ENCODE results near the gene FCHSD2.
"Not testable (repeated sequence)": the region's sequence is repeated elsewhere in the genome, so short reads cannot be mapped to it uniquely, and the experiment has no call there.

FCHSD2 gene

DNA sequence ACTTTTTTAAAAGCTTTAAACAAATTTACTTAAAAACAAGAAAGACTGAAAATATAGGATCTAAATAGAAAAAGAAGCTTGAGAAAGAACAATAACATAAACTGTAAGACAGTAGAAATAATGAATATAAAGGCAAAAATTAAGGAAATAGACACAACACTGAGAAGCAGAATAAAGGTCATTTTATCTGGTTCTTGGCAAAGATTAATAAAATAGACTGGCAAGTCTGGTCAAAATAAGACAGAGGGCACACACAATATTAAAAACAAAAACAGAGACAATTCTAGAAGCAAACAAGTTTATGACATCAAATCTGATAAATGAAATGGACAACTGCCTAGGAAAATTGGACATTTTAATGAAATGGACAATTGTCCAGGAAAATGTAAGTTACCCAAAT, 222.1 kb downstream of the FCHSD2 start:
- DNase-seq, result no peak

DNA sequence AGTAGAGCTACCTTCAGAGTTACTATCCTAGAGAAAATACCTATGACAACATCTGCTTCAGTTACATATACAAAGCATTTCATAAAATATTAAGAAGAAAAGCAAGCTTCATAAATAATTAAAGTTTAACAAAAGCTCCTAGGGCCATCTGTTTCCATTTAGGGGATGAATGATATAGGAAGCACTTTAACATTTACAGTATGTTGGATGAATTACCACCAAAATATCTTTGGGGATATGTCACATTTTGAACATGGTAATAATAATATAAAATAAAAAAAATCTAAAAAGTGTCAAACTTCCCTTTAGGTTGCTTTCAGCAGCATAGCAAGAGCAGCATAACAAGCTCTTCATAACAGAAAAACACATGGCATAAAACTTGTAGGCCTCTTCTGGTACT, 223.3 kb downstream of the FCHSD2 start:
- no peak for DNase-seq

- DNase-seq, result no peak
Measured at GRCh38 chr11:72912253-72912652, 229.9 kb downstream of the FCHSD2 start.

DNA sequence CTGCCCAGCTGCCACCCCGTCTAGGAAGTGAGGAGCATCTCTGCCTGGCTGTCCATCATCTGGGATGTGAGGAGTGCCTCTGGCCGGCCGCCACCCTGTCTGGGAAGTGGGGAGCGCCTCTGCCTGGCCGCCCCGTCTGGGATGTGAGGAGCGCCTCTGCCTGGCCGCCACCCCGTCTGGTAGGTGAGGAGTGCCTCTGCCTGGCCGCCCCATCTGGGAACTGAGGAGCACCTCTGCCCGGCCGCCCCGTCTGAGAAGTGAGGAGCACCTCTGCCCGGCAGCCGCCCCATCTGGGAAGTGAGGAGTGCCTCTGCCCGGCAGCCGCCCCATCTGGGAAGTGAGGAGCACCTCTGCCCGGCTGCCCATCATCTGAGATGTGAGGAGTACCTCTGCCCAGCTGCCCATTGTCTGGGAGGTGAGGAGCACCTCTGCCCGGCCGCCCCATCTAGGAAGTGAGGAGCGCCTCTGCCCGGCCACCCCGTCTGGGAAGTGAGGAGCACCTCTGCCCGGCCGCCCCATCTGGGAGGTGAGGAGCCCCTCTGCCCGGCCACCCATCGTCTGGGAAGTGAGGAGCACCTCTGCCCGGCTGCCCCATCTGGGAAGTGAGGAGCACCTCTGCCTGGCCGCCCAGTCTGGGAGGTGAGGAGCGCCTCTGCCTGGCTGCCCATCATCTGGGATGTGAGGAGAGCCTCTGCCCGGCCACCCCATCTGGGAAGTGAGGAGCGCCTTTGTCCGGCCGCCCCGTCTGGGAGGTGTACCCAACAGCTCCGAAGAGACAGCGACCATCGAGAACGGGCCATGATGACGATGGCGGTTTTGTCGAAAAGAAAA, 232.3 kb downstream of the FCHSD2 start:
- not testable (repeated sequence) for DNase-seq

DNA sequence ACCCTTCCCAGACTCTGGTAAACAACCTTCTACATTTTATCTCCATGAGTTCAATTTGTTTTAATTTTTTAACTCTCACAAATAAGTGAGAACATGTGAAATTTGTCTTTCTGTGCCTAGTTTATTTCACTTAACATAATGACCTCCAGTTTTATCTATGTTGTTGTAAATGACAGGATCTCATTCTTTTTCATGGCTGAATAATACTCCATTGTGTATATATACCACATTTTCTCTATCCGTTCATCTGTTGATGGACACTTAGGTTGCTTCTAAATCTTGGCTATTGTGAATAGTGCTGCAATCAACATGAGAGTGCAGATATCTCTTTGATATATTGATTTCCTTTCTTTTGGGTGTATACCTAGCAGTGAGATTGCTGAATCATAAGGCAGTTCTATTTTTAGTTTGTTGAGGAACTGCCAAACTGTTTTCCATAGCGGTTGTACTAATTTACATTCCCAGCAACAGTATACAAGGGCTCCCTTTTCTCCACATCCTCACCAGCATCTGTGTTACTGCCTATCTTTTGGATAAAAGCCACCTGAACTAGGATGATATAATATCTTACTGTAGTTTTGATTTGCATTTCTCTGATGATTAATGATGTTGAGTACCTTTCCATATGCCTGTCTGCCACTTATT, 234.0 kb downstream of the FCHSD2 start:
- no peak for DNase-seq

DNA sequence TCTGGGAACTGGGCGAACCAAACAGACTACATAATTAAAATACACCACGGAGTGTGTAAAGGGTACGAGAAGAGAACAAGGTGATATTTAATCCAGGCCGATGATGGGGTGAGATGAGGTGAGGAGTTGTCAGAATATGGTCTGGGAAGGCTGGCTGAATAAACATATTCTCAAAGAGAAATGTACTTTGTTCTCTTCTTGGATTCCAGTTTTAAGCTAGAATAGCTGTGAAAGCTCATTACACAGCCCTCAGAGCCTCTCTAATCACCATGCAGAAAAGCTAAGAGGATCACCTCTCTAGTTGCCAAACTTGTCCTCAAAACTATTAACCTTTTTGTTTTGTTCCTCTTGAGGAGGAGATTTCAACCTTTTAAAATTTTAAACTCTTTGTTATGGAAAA, 238.1 kb downstream of the FCHSD2 start:
- DNase-seq, result no peak

DNA sequence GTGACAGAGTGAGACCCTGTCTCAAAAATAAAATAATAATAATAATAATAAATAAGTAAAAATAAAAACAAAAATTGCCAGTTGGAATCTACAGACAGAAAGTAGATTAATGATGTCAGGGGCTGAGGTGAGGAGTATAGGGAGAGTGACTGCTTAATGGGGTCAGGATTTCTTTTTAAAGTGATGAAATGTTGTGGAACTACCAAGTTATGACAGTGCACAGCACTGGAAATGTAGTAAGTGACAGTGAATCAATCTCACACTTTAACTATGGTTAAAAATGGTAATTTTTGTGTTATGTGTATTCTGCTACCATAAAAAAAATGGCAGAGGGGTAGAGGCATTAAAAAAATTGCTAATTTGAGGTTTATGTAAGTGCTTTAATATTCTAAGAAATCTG, 240.7 kb downstream of the FCHSD2 start:
- DNase-seq, result no peak

DNA sequence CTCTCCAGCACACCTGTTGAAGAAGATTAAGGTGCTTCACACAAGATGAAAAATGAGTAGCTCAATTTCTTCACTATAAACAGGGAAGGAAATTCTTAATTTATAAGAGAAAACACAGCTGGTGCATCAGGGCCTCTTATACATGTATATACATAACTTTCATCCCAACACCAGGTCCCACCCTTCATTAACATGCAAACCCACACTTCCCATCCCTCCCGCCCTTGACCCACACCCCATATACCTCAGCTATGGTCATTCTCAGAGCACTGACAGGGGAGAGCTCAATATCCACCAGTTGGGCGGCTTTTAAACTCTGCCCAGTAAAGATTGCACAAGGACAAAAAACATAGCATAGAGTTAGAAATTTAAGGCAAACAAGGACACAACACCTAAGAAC, 242.1 kb downstream of the FCHSD2 start:
- DNase-seq, result no peak

DNA sequence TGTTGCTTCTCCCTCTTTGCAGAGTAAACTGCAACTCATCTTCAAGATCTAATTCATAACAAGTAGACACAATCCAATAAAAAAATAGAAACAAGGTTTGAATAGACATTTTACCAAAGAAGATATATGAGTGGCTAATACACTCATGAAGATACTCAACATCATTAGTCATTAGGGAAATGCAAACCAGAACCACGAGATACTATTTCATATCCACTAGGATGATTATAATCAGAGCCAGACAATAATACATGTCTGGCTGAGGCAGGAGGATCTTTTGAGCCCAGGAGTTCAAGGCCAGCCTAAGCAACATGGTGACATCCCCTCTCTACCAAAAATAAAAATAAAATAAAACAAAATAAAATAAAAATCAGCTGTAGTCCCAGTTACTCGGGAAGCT, 242.9 kb downstream of the FCHSD2 start:
- DNase-seq, result no peak

DNA sequence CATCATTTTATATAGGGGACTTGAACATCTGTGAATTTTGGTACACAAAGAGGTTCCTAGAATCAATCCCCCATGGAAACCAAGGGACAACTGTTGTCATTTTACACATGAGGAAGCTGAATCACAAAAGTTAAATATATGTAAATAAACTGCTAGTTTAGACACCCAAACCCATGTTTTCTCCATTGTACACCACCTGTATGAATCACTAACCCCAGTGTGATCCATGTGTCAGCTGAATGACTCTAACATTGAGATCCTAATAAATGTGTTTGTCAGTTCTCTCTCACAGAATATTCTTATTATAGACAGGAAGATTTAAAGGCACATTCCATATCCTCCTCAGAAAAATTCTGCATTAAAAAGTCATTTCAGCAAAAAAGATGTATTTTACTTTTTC, 244.6 kb downstream of the FCHSD2 start:
- no peak for DNase-seq

DNA sequence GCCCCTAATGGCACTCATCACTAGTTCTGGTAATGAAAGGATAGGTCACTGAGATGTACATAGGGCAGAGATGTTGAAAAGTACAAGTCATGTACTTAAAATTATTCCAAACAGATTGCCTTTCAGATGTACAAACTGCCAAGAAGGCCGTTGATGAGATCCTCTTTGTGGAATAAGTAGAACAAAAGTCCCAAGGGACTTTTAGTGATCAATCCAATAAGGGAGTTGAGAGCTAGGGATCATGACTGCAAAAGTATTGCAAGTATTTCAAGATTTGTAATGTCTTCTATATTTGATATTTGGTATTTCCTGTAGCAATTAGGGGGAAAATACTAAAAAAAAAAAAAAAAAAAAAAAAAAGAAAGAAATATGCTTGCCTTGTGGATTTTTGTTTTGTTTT, 245.7 kb downstream of the FCHSD2 start:
- no peak for DNase-seq

DNA sequence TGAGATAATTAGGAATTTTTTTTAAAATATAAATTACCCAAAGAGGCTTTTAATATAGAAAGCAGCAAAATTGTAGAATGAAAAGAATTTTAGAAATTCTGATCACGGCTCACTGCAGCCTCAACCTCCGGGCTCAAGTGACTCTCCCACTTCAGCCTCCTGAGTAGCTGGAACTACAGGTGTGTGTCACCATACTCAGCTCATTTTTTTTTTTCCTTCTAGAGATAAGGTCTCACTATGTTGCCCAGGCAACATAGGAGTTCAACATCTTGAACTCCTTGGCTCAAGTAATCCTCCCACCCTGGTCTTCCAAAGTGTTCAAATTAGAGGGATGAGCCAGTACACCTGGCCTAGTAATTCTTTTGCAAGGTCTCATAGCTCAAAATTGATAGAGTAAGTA, 251.2 kb downstream of the FCHSD2 start:
- no peak for DNase-seq

- DNase-seq, result no peak
Measured at GRCh38 chr11:72886619-72887018, 255.5 kb downstream of the FCHSD2 start.

- DNase-seq, result no peak
Measured at GRCh38 chr11:72885749-72886609, 256.1 kb downstream of the FCHSD2 start.

DNA sequence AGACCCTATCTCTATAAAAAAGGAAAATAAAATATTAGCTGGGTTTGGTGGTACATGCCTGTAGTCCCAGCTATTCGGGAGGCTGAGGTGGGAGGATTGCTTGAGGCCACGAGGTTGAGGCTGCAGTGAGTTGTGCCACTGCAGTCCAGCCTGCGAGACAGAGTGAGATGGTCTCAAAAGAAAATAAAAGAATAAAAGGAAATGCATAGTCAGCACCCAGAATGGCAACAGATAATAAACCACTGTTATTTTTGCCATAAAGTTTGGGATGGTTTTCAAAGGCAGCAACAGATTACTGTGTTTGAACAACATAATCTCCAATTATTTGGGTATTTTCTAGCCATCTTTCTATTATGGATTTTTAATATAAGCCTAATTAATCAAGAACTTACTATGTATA, 266.0 kb downstream of the FCHSD2 start:
- DNase-seq, result no peak

GRCh38 chr11:72875736-72876135, 266.4 kb downstream of the FCHSD2 start:
- no peak for DNase-seq

DNA sequence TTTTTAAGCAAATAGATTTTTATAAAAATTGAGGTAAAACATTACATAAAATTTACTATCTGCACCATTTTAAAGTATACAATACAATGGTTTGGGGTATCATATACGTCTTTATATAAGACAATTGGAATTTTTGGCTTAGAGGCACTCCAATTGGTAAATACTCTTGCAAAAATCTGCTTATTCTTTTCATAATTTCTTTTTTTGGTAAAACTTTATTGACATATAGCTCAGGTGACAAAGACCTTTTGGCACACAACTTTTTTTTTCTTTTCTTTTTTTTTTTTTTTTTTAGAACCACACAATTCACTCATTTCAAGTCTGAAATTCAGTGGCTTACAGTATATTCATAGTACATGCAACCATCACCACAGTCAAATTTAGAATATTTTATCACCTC, 270.1 kb downstream of the FCHSD2 start:
- no peak for DNase-seq

- no peak for DNase-seq
Measured at GRCh38 chr11:72871119-72871518, 271.0 kb downstream of the FCHSD2 start.

- DNase-seq, result no peak
Measured at GRCh38 chr11:72869831-72870230, 272.3 kb downstream of the FCHSD2 start.

DNA sequence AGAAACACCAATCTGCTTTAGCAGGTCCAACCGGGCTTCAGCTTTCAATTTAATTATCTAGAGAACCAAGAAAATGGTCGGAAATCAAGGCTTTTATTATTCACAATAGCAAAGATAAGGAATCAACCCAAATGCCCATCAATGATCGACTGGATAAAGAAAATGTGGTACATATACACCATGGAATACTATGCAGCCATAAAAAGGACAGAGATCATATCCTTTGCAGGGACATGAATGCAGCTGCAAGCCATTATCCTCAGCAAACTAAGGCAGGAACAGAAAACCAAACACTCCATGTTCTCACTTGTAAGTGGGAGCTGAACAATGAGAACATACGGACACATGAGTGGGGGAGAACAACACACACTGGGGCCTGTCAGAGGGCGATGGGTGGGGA, 274.1 kb downstream of the FCHSD2 start:
- no peak for DNase-seq

GRCh38 chr11:72864702-72865655, 277.1 kb downstream of the FCHSD2 start:
- no peak for DNase-seq

- no peak for DNase-seq
Measured at GRCh38 chr11:72863916-72864315, 278.2 kb downstream of the FCHSD2 start.
